Esophagus muscularis mucosa (tissue), 4 donors: ENCODE measurements around the gene CYBC1. TPM values are rescaled to one million over a fixed set of nuclear protein-coding genes. Genes with fewer than 3 reads are reported as not detected.

Experiments used
- DNase-seq: peaks from one replicate; pipeline ENCODE4 v3.0.0-alpha.2; 2017; ENCODE audit errors: extremely low spot score
- H3K27ac ChIP-seq, 4 donors: fragments of 200-600 bp; sonication (generic); replicated peaks in 1 of 4; 1 replicate in 3 of 4; 2 replicates in 1 of 4; pipeline ENCODE4 v1.5.1; 2016 to 2019; ENCODE audit warnings: mild to moderate bottlenecking in 1 of 4
- H3K27me3 ChIP-seq, 4 donors: fragments of 200-600 bp; sonication (generic); one replicate each; pipeline versions ENCODE4 v1.5.1 to v1.6.0; 2016 to 2019
- H3K36me3 ChIP-seq, 4 donors: fragments of 200-600 bp; sonication (generic); one replicate each; pipeline ENCODE4 v1.5.1; 2016 to 2019
- H3K4me1 ChIP-seq, 4 donors: fragments of 200-600 bp; sonication (generic); one replicate each; pipeline ENCODE4 v1.5.1; 2016 to 2019
- H3K4me3 ChIP-seq, 4 donors: fragments of 200-600 bp; sonication (generic); 1 replicate in 2 of 4; 2 replicates in 2 of 4; pipeline ENCODE4 v1.5.1; 2016 to 2019; ENCODE audit warnings: mild to moderate bottlenecking in 4 of 4, moderate library complexity in 1 of 4
- H3K9me3 ChIP-seq, 4 donors: fragments of 200-600 bp; sonication (generic); 1 replicate in 3 of 4; 2 replicates in 1 of 4; pipeline ENCODE4 v1.5.1; 2016 to 2019
- EP300 ChIP-seq: sonication (generic); formaldehyde crosslinking; IDR thresholded peaks from one replicate; pipeline ENCODE4 v1.6.1; 2017; ENCODE audit warnings: antibody characterized with exemption
- POLR2A ChIP-seq: fragments of 450-650 bp; IDR thresholded peaks from one replicate; pipeline ENCODE4 v1.6.1; 2017; ENCODE audit warnings: antibody characterized with exemption, moderate library complexity, mild to moderate bottlenecking, low read depth
- POLR2AphosphoS5 ChIP-seq, 2 donors: sonication (generic); formaldehyde crosslinking; IDR thresholded peaks; one replicate each; pipeline ENCODE4 v1.6.1; 2017; ENCODE audit warnings: antibody characterized with exemption in 2 of 2
- WGBS: methylation state at CpG from one replicate; pipeline ENCODE4 v1.1.5; 2018; 5-methylcytosine and 5-hydroxymethylcytosine counted together
- intact Hi-C: fragments of 100-400 bp; cut with DNase I; formaldehyde crosslinking; loops from one replicate; pipeline ENCODE4 v1.15.1; 2023
- total RNA-seq, 4 donors: library from RNA; depleted of rRNA; stranded (reverse); fragments of >200 nt; gene quantifications; one replicate each; pipeline versions ENCODE4 v1.1.0 to v1.2.1, GENCODE V29; 2016
- TF ChIP-seq, protein P1 (sequence below), 3 experiments: fragments of 200-600 bp in 2 of 3; fragments of 450-650 bp in 1 of 3; sonication (generic) in 2 of 3; IDR thresholded peaks; one replicate each; pipeline ENCODE4 v1.5.1; 2017 to 2019; ENCODE audit warnings: antibody characterized with exemption in 3 of 3, mild to moderate bottlenecking in 2 of 3, moderate library complexity in 1 of 3

Gene CYBC1
- total RNA-seq, 4 donors from 2014 or later, result 40.7 to 78.3 (median 69.7) TPM

GRCh38 chr17:82474223-82475010 is 23.9 kb upstream of the CYBC1 start:
- no peaks in the 10 kb centered on the region for H3K9me3 ChIP-seq
- H3K27me3 ChIP-seq, result no peaks in the 10 kb centered on the region
- no peak overlapping the region for H3K4me3 ChIP-seq
- no peak overlapping the region for H3K27ac ChIP-seq
- peaks cover 51 to 97% (median 90%) of the 10 kb centered on the region in 4 donors for H3K36me3 ChIP-seq
- DNase-seq, result no peak
- TF ChIP-seq POLR2AphosphoS5 (IDR thresholded peaks at IDR 0.05) (no peak), EP300 (no peak), POLR2A (no peak)
- TF ChIP-seq, protein P1, sequence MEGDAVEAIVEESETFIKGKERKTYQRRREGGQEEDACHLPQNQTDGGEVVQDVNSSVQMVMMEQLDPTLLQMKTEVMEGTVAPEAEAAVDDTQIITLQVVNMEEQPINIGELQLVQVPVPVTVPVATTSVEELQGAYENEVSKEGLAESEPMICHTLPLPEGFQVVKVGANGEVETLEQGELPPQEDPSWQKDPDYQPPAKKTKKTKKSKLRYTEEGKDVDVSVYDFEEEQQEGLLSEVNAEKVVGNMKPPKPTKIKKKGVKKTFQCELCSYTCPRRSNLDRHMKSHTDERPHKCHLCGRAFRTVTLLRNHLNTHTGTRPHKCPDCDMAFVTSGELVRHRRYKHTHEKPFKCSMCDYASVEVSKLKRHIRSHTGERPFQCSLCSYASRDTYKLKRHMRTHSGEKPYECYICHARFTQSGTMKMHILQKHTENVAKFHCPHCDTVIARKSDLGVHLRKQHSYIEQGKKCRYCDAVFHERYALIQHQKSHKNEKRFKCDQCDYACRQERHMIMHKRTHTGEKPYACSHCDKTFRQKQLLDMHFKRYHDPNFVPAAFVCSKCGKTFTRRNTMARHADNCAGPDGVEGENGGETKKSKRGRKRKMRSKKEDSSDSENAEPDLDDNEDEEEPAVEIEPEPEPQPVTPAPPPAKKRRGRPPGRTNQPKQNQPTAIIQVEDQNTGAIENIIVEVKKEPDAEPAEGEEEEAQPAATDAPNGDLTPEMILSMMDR (IDR thresholded peaks at IDR 0.05), result no peak
- intact Hi-C loops, result no loop called here
- WGBS, result 83% methylated on average over 11 of the region's 11 CpGs
- no peaks in the 10 kb centered on the region for H3K4me1 ChIP-seq

GRCh38 chr17:82470065-82470464 is 19.5 kb upstream of the CYBC1 start:
- peaks cover 55 to 97% (median 86%) of the 10 kb centered on the region in 4 donors for H3K36me3 ChIP-seq
- intact Hi-C loops, result no loop called here
- WGBS, result 96% methylated on average over 7 of the region's 7 CpGs
- TF ChIP-seq EP300 (no peak), POLR2A (no peak), POLR2AphosphoS5 (IDR thresholded peaks at IDR 0.05) (no peak)
- TF ChIP-seq, protein P1 (IDR thresholded peaks at IDR 0.05), result no peak
- H3K27me3 ChIP-seq, result no peaks in the 10 kb centered on the region
- no peak overlapping the region for H3K4me3 ChIP-seq
- no peaks in the 10 kb centered on the region for H3K9me3 ChIP-seq
- no peak overlapping the region for H3K27ac ChIP-seq
- no peaks in the 10 kb centered on the region for H3K4me1 ChIP-seq
- no peak for DNase-seq

GRCh38 chr17:82468692-82469091 is 18.1 kb upstream of the CYBC1 start:
- Histone ChIP-seq H3K4me3 (no peak overlapping the region), H3K27me3 (no peaks in the 10 kb centered on the region), H3K9me3 (no peaks in the 10 kb centered on the region), H3K36me3 (peaks cover 66 to 97% (median 86%) of the 10 kb centered on the region in 4 donors), H3K27ac (no peak overlapping the region), H3K4me1 (peaks cover 0 to 10% (median 1%) of the 10 kb centered on the region in 4 donors)
- 94% methylated on average over 7 of the region's 7 CpGs for WGBS
- DNase-seq, result no peak
- TF ChIP-seq POLR2AphosphoS5 (IDR thresholded peaks at IDR 0.05) (no peak), EP300 (no peak), POLR2A (no peak)
- TF ChIP-seq, protein P1 (IDR thresholded peaks at IDR 0.05), result no peak
- intact Hi-C loops, result no loop called here

DNA sequence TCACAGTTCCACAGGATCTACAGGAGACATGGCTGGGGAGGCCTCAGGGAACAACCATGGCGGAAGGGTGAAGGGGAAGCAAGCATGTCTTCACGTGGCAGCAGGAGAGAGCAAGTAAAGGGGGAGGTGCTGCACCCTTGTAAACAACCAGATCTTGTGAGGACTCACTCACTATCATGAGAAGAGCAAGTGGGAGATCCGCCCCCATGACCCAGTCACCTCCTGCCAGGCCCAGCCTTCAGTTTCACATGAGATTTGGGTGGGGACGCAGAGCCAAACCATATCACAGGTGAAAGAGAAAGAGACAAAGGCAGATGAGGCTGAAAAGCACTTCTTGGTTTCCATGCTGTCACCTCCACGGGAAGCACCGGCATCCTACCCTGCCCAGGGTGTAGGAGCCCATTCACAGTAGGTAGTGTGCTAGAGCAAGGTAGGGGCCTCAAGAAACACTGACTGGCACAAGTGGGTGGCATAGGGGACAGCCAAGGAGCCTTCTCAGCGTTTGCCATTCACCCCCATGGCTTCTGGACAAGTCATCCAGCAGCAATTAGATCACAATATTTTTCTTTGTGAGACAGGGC is 14.6 kb upstream of the CYBC1 start:
- H3K27ac ChIP-seq, result no peak overlapping the region
- intact Hi-C loops, result no loop called here
- H3K9me3 ChIP-seq, result no peaks in the 10 kb centered on the region
- no peak for DNase-seq
- 85% methylated on average over 7 of the region's 7 CpGs for WGBS
- no peak for TF ChIP-seq EP300
- TF ChIP-seq, protein P1 (IDR thresholded peaks at IDR 0.05), result no peak
- peaks cover 0 to 23% (median 5%) of the 10 kb centered on the region in 4 donors for H3K4me1 ChIP-seq
- no peaks in the 10 kb centered on the region for H3K27me3 ChIP-seq
- H3K4me3 ChIP-seq, result no peak overlapping the region
- H3K36me3 ChIP-seq, result peaks cover 59 to 100% (median 94%) of the 10 kb centered on the region in 4 donors
